ENCODE results near the gene PLPPR1. TPM values are rescaled to one million over a fixed set of nuclear protein-coding genes. Genes with fewer than 3 reads are reported as not detected.

Gene PLPPR1
- total RNA-seq, 1 experiment from 2014 or later = 2.4 TPM

DNA sequence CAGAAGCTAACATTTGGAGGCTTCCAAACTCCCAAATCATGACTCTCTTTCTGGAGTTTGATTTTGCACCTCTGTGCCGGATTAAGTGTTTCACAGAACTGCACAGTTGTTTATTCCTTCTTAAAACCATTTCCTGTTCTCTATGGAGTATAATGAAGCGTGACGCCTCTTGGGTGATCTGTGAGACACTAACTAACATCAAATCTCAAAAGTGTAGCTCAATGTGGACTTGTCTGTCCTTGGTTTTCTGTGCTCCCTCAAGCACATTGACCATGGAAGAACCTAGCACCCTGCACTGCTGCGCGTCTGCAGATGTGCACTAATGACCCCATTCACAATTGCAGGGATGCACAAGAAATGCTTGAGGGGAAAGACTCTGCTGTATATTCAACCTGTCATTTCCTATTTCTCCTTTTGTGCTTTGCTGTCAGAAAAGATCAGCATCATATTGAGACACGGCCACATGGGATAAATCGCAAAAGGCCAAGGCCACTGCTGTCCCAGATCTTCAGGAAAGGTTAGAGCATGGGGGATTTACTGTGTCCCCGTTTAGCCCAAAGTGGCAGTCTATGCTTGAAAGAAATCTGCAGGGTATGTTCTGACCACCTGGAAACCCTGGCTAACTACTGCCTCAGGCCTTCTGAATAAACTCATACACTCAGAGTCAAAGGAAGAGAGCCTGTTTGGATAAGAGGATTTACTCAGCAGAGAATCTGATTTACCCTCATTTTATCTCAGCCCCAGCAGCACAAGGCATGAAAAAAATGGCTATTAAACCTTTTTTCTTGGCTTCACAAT lies 246.6 kb downstream of the PLPPR1 start:
- no peak overlapping the region for H2BK15ac ChIP-seq (ENCODE audit: low read depth, low read length)
- Mint-ChIP-seq H3K4me3 (no peak overlapping the region), H3K27ac (no peak overlapping the region), H3K36me3 (ENCODE audit: insufficient read depth in 1 of 3, low read depth in 3 of 3) (no peaks in the 10 kb centered on the region), H3K9me3 (no peaks in the 10 kb centered on the region), H3K27me3 (ENCODE audit: low read depth) (no peaks in the 10 kb centered on the region), H3K4me1 (peaks cover 20% of the 10 kb centered on the region in 2 experiments)
- H3K79me1 ChIP-seq (ENCODE audit: insufficient read depth, low read depth, low read length, poor library complexity, severe bottlenecking) = no peaks in the 10 kb centered on the region
- no peak overlapping the region for H4K5ac ChIP-seq (ENCODE audit: insufficient read length, low read depth, low read length)
- no peak overlapping the region for H3K4me2 ChIP-seq (ENCODE audit: insufficient read depth, insufficient read length, low read length)
- DNase-seq = no peak
- H4K91ac ChIP-seq (ENCODE audit: insufficient read length, low read depth, low read length) = no peak overlapping the region
- H2BK120ac ChIP-seq (ENCODE audit: low read depth, low read length, poor library complexity, severe bottlenecking) = no peak overlapping the region
- H4K8ac ChIP-seq (replicated peaks; ENCODE audit: insufficient read length, low read depth, low read length) = no peak overlapping the region
- H3K23me2 ChIP-seq (ENCODE audit: insufficient read length, low read depth, low read length, poor library complexity, severe bottlenecking) = no peaks in the 10 kb centered on the region
- H3K9me3 ChIP-seq (ENCODE audit: control insufficient read depth, low read depth, low read length) = no peaks in the 10 kb centered on the region
- H4K20me1 ChIP-seq (ENCODE audit: control insufficient read depth, insufficient read depth, insufficient read length) = no peaks in the 10 kb centered on the region
- no peak overlapping the region for H3K18ac ChIP-seq (ENCODE audit: insufficient read length, low read depth, low read length)
- H2AK5ac ChIP-seq (ENCODE audit: insufficient read length, low read length) = no peak overlapping the region
- no peak overlapping the region for H3K14ac ChIP-seq (ENCODE audit: insufficient read depth, low read length)
- TF ChIP-seq, protein P1, sequence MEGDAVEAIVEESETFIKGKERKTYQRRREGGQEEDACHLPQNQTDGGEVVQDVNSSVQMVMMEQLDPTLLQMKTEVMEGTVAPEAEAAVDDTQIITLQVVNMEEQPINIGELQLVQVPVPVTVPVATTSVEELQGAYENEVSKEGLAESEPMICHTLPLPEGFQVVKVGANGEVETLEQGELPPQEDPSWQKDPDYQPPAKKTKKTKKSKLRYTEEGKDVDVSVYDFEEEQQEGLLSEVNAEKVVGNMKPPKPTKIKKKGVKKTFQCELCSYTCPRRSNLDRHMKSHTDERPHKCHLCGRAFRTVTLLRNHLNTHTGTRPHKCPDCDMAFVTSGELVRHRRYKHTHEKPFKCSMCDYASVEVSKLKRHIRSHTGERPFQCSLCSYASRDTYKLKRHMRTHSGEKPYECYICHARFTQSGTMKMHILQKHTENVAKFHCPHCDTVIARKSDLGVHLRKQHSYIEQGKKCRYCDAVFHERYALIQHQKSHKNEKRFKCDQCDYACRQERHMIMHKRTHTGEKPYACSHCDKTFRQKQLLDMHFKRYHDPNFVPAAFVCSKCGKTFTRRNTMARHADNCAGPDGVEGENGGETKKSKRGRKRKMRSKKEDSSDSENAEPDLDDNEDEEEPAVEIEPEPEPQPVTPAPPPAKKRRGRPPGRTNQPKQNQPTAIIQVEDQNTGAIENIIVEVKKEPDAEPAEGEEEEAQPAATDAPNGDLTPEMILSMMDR (conservative IDR thresholded peaks at IDR 0.05) = no peak
- no peak overlapping the region for H3K4ac ChIP-seq (ENCODE audit: low read depth, low read length)
- H3K27ac ChIP-seq (ENCODE audit: insufficient read length, low read depth, low read length) = no peak overlapping the region
- no peak overlapping the region for H3T11ph ChIP-seq (ENCODE audit: low read length)
- H2BK12ac ChIP-seq (ENCODE audit: insufficient read length, low read depth, low read length) = no peak overlapping the region
- no peak overlapping the region for H2AFZ ChIP-seq (ENCODE audit: low read length)
- no peak overlapping the region for H3K9ac ChIP-seq (ENCODE audit: extremely low read depth, insufficient read length, low read length)
- no peak overlapping the region for H2BK20ac ChIP-seq (ENCODE audit: low read depth, low read length, poor library complexity, severe bottlenecking)
- peaks cover 5% of the 10 kb centered on the region; the same call in 1 of the 2 replicates for H3K4me1 ChIP-seq (ENCODE audit: insufficient read depth, low read length)
- WGBS (ENCODE audit: extremely low coverage, insufficient read length, low lambda C conversion rate) = no CpG with 5 or more reads among the region's 8 CpGs
- H2BK5ac ChIP-seq (ENCODE audit: insufficient read length, low read length) = no peak overlapping the region
- H3K79me2 ChIP-seq (ENCODE audit: insufficient read depth, low read length) = no peaks in the 10 kb centered on the region
- no peak overlapping the region for H3K56ac ChIP-seq (ENCODE audit: insufficient read length, low read depth, low read length)
- no peak overlapping the region for H3K23ac ChIP-seq (ENCODE audit: insufficient read length, low read depth, low read length)
- H3K27me3 ChIP-seq (ENCODE audit: insufficient read depth, low read length) = no peaks in the 10 kb centered on the region
